Measurements from ENCODE around the gene UBE2O. TPM values are rescaled to one million over a fixed set of nuclear protein-coding genes. Genes with fewer than 3 reads are reported as not detected.
"Not testable (repeated sequence)": the region's sequence is repeated elsewhere in the genome, so short reads cannot be mapped to it uniquely, and the experiment has no call there.

UBE2O gene
- total RNA-seq, 1 donor from 2014 or later, result 33.5 TPM

DNA sequence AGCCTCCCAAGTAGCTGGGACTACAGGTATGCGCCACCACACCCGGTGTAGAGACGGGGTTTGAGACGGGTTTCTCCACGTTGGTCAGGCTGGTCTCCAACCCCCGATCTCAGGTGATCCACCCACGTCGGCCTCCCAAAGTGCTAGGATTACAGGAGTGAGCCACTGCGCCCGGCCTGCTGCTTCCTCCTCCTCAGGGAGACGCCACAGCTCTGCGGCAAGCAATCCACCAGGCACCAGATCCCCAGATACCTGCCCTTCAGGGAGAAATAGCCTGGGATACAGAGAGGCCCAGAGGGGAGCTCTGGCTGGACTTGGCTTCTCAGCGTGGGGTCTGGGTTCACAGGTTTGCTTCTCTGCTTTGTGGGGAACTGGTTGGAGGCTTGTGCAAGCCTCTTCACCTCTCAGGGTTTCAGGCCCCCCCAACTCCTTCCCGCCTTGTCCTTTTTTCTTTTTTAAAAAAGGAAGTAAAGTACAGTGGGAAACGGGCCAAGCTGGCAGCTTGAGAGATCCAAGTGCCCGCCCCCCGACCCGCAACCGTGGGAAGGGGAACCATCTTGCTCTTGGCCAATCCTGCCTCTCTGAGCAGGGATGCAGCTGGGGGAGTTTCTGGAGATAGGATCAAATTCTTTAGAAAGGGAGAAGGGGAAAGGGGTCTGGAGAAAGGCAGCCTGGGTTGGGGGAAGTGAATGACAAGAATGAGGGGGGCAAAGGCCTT lies 71.2 kb downstream of the UBE2O start:
- DNase-seq (ENCODE audit: extremely low read depth, low read depth, low spot score), result no peak

DNA sequence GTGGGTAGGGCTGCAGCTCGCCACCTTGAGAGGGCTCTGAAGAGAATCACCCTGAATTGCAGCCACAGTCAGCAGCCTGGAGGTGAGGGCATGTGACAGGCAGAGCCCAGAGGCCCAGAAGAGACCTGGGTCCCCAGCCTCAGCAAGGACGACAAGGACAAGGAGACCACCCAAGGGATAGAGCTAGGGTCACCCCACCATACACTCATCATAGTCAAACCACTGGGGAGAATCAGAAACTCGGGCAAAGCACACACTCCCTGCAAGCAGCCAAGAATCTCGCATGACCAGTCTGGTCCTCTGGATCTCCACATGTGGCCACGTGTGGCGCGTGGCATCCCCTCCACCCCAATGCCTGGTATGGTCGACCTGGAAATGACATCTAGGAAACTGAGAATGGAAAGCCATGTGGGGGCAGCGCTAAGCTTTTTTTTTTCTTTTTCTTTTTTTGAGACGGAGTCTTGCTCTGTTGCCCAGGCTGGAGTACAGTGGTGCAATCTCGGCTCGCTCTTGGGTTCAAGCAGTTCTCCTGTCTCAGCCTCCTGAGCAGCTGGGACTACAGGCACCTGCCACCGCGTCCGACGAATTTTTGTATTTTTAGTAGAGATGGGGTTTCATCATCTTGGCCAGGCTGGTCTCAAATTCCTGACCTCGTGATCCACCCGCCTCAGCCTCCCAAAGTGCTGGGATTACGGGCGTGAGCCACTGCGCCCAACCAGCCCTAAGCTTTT lies 73.1 kb downstream of the UBE2O start:
- no peak for DNase-seq (ENCODE audit: extremely low read depth, low read depth, low spot score)

DNA sequence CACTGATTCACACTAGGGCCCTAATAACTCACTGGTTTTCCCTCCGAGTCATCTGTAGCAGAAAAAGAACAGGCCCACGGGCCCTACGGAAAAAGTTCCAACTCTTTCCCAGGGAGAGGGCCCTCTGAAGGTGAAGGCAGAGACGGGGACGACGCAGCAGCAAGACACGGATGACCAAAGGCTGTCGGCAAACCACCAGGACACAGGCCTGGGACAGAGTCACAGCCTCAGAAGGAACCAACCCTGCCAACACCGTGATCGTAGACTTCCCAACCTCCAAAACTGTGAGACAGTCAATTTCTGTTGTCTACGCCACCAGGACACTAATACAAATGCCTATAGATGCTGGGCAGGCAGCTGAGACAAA lies 73.7 kb downstream of the UBE2O start:
- DNase-seq (ENCODE audit: extremely low read depth, low read depth, low spot score), result no peak

DNA sequence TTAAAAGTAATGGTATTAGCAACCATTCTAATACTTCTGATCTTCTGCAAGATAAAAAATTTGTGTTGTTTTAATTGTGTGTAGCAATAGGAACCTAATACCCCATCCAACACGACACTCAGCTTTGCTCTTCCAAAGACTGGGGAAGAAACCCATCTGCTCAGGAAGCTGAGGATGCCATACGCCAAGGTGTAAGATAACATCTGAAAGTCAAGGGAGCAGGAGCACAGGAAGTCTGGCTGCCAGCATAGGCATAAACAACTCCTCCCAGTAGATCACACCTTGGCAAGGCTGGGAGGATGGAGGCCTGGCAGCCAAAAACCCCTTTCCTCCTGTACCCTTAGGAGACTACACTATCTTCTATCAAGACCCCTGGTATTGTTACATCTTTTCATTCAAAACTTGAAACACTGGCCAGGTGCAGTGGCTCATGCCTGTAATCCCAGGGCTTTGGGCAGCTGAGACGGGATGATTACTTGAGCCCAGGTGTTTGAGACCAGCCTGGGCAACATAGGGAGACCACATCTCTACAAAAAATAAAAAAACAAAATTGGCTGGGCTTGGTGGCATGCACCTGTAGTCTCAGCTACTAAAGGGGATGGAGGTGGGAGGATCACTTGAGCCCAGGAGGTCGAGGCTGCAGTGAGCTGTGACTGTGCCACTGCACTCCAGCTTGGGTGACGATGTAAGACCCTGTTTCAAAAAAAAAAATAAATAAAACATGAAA lies 74.2 kb downstream of the UBE2O start:
- no peak for DNase-seq (ENCODE audit: extremely low read depth, low read depth, low spot score)

DNA sequence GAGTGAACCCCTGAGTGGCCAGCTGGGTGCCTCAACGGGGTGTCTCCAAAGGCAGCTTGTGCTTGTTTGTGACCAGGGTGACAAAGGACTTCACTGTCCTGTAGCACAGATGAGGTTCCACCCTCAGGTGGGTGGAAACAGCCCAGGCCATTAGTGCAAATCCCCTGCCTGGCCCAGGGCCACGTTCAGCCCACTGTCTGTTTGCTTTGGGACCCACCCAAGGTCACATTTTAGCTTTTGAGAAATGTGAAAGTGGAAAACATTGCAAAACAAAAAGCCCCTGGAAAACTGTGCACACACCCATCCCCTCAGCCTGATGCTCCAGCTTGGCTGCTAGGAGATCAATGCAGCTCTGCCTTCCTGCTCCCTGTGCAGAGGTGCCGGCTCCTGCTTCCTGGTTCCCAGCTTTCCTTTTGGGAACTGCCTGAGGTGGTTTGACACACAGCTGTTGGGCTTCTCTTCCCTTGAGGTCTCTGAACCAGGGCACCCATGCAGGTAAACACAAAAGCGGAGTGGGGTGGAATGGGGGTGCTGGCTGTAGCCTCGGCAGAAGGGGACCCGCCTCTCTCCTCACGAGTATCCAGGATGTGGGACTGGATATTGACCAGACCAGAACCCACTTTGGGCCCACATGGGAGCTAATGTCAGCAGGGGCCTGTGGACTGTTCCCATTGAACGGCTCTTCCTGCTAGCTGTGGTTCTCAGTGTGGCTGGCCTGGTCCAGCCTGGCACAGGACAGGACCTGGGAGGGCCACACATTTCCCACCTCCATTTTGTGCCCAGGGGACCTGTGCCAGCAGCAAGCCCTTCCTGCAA lies 76.4 kb downstream of the UBE2O start:
- no peak for DNase-seq (ENCODE audit: extremely low read depth, low read depth, low spot score)

DNA sequence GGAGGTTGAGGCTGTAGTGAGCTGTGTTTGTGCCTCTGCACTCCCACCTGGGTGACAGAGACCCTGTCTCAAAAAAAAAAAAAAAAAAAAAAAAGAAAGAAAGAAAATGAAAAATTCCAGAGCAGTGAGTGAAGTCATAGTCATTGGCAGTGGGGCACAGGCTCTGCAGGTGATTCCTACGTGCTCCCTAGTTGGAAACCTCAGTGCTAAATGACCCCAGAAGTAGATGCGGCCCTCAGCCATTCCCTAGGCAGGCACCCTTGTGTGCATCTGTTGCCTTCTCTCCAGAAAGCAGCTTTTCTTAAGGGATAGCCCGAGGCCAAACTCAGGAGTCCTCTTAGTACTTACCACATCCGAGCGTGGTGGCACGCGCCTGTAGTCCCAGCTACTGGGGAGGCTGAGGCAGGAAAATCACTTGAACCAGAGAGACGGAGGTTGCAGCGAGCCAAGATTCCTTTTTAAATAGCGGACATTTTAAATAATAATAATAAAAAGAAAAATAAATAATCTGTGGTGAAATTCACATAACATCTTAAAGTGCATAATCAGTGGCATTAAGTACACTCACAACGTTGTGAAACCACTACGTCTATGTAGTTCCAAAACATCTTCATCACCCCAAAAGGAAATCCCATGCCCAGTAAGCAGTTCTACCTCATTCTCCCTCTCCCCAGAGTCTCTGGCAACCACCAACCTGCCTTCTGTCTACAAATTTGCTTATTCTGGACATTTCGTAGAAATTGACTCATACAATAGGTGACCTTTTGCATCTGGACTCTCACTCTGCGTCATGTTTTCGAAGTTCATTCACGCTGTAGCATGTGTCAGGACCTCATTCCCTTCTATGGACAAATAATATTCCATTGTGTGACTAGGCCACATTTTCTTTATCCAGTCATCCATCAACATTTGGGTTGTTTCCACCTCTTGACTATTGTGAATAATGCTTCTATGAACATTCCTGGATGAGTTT lies 81.0 kb downstream of the UBE2O start:
- peak; percentile 83 for DNase-seq (ENCODE audit: extremely low read depth, low read depth, low spot score)

DNA sequence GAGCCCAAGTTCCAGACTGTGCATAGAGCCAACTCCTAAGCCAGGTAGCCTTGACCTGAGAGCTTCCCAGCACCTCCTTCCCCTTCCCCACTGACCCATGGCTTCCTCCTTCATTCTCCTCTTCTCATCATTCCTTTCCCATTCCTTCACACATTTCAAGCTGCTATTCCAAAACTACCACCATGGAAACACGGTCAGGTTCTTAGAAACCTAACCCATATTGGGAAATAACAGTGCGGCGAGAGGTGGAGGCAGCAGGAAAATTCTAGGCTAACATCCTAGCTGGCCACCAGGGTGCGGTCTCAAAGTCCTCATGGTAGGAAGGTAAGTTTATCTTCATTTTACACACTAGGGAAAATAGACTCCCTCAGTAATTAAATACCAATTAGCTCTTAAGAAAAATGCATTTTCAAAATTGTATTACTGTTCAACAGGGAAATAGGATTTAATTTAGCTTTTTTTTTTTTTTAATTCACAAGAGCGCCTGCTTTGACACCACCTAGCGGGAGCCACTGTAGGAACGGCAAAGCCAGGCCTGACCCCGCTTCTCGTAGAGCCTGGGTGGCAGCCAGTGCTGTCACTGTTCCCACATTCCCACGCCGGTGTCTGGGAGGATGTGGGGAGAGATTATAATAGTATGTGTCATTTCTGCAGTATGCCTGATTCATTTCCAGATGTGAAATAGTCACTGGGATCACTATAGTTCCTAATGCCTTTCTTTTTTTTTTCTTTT lies 82.5 kb downstream of the UBE2O start:
- no peak for DNase-seq (ENCODE audit: extremely low read depth, low read depth, low spot score)

DNA sequence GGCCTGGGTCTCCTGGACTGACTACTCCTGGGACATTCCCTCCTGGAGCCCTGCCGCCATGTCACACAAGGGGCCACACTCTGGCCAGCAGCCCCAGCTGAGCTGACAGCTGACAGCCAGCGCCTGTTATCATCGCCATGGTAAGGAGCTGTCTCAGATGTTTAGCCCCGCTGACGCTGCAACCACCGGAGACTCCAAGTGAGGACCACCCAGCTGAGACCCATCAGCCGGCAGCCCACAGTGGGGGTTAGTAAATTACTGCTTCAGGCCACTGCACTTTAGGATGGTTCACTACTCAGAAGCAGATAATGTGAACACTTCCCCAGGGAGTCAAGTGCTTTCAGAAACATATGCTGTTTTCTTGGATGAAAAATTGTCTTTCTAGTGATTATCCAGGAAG lies 83.1 kb downstream of the UBE2O start:
- no peak for DNase-seq (ENCODE audit: extremely low read depth, low read depth, low spot score)

DNA sequence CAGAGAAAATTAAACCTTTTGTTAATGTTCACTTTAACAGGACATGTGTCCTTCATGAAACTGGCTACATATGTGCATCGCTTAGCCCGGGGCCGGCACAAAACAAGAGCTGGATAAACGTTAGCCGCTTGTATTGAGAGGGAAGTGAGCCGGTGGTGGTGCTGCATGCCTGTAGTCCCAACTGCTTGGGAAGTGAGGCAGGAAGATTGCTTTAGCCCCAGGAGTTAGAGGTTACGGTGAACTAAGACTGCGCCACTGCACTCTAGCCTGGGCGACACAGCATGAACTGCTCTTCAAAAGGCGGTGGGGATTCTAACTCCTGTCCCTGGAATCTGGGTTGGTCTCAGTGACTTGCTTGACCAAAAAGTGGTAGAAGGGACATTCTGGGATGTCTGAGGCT lies 83.6 kb downstream of the UBE2O start:
- no peak for DNase-seq (ENCODE audit: extremely low read depth, low read depth, low spot score)

DNA sequence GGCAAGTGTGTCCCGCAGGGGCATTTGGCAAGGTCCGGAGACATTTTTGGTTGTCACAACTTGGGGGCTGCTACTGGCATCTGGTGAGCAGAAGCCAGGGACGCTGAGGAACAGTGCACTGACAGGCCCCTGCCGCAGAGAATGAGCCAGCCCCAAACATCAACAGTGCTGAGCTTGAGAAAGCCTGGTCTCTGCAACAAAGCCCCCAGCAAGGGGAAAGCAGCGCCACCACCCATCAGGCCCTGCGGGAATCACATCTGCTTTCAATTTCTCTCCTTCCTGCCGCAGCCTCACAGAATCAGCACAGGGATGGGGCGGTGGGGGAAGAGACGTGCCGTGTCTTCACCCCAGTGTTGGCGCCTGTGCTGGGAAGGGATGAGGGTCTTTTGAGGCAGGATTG lies 84.4 kb downstream of the UBE2O start:
- no peak for DNase-seq (ENCODE audit: extremely low read depth, low read depth, low spot score)

DNA sequence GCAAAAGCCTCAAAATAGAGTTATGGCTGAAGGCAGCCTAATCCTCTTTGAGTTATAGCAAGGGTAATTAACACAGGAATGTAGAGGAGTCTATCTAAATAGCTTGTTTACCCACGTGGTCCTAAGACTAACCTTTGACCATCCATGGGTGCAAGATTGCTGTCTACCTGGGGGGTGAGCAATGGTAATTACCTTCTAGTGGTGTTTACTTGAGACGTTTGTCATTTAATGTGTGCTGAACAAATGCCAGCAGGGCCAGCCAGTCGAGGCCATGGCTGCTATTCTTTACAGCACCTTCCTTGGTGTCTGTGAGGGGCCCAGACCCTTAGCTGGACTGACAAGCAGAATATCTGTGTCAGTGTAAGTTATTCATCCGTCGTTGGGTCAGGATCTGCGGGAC lies 85.3 kb downstream of the UBE2O start:
- DNase-seq (ENCODE audit: extremely low read depth, low read depth, low spot score), result no peak

DNA sequence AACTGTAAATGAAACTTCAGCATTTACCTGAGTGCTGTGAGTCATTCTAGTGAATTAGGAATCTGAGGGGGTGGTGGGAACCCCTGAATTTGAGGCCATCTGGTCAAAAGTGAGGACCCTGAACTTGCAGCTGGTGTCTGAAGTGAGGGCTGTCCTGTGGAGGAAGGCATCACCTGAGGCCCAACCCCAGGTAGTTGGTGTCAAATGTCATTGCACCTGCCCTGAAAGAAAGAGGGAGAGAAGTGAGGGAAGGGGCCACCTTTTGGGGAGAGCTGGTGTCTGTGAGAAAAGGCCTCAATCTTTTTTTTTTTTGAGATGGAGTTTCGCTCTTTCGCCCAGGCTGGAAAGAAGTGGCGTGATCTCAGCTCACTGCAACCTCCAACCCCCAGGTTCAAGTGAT lies 86.7 kb downstream of the UBE2O start:
- no peak for DNase-seq (ENCODE audit: extremely low read depth, low read depth, low spot score)

DNA sequence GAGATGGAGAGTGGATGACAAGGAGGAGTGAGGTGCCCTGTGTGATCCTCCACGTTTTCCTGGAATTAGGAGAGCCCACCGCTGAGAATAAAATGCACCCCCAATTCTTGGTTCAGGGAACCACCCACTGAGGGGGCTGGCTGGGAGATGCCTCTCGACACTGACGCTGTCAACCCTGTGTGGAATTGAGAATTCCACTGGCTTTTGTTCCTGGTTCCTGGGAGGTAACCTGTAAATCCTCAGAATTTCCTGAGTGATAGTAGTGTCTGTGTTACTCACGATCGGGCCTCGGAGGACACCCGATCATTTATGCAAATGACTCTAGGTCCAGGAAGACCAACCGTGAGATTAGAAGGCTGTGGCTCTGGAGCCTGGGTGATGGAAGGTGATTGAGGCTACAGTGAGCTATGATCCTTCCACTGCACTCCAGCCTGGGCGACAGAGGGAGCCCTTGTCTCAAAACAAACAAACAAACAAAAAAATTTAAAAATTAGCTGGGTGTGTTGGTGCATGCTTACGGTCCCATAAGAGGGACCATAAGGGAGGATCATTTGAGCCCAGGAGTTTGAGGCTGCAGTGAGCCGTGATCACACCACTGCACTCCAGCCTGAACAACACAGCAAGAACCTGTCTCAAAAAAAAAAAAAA lies 87.6 kb downstream of the UBE2O start:
- no peak for DNase-seq (ENCODE audit: extremely low read depth, low read depth, low spot score)

DNA sequence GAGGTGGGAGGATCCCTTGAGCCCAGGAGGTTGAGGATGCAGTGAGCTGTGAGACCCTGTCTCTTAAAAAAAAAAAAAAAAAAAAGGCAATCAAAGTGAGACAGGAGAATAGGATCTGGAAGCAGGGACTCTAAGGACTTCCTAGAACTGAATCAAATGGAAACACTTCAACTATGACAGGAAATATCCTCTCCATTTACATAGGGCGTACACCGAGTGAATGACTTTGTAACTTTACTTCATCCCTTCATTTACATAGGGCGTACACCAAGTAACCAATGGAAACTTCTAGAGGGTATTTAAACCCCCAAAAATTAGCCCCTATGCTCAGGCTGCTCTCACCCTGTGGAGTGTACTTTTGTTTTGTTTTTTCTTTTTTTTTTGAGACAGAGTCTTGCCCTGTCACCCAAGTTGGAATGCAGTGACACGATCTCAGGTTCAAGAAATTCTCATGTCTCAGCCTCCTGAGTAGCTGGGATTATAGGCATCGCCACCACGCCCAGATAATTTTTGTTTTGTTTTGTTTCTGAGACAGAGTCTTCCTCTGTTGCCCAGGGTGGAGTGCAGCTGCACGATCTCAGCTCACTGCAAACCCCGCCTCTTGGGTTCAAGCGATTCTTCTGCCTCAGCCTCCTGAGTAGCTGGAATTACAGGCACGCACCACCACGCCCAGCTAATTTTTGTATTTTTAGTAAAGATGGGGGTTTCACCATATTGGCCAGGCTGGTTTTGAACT lies 89.7 kb downstream of the UBE2O start:
- DNase-seq (ENCODE audit: extremely low read depth, low read depth, low spot score), result no peak

DNA sequence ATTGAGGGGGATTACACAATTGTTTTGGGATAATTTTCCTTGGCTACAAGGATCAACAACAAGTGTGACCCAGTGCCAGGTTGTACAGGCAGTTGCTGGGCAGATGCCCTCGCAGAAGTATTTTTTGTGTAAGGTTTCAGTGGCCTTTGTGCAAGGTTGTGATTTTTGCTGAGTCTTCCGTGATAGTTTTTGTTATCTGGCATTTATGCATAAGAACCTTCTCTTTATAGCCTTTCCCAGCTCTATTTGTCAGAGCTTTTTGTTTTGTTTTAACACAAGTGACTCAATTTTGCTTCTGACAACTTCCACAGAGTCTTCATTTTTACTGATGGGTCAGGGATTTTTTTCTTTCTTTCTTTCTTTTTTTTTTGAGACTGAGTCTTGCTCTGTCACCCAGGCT lies 92.5 kb downstream of the UBE2O start:
- no peak for DNase-seq (ENCODE audit: extremely low read depth, low read depth, low spot score)

DNA sequence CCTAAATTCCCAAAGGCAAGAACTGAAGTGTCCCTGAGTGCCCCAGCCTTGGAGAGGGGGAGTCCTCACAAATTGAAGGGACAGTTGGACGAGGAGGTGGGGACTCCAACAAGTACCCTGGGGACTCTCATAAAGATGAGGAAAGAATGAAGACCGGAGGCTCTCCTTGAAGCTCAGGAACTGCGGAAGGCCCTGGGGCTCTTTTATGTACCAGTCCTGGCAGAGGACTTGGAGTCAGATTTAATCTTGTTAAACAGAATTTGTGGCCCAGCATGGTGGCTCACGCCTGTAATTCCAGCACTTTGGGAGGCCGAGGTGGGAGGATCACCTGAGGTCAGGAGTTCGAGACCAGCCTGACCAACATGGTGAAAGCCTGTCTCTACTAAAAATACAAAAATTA lies 93.2 kb downstream of the UBE2O start:
- DNase-seq (ENCODE audit: extremely low read depth, low read depth, low spot score), result not testable (repeated sequence)

DNA sequence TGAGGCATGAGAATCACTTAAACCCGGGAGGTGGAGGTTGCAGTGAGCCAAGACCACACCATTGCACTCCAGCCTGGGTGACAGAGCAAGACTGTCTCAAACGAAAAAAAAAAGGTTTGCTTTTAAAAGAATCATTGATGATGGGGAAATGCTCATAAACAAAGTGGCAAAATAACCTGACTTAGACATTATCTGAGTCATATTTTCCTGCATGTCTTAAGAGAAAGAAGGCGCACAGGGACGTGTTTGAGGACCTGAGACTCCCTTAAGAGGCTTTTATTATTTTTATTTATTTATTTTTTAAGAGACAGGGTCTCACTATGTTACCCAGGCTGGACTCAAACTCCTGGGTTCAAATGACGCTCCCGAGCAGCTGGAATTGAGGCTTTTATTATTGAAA lies 93.6 kb downstream of the UBE2O start:
- no peak for DNase-seq (ENCODE audit: extremely low read depth, low read depth, low spot score)

DNA sequence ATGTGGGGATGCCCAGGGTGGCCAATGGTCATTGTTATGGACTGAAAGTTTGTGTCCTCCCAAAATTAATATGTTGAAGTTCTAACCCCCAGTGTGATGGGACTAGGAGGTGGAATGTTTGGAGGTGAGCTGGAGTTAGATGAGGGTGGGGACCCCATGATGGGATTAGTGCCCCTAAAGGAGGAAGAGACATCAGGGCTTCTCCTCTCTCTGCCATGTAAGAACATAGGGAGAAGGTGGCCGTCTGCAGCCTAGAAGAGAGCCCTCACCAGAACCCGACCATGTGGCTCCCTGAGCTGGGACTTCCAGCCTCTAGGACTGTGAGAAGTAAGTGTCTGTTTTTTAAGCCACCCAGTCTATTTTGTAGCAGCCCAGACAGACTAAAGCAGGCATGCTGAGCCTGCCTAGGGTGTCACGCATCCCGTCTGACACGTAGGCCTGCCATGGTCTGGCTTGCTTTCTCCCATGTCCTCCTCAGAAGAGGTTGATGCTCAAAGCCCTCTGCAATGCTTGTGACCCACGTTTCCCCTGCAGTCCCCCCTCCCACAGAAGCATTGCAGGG lies 95.3 kb downstream of the UBE2O start:
- DNase-seq (ENCODE audit: extremely low read depth, low read depth, low spot score), result no peak
